KMS-11 (cell line): ENCODE data around the gene NIM1K.
"Not testable (repeated sequence)": the region's sequence is repeated elsewhere in the genome, so short reads cannot be mapped to it uniquely, and the experiment has no call there.

Experiments used
- H2AFZ ChIP-seq: fragments of 200-600 bp; sonication (generic); 2 replicates; pipeline ENCODE4 v1.6.1; 2016; ENCODE audit warnings: antibody characterized with exemption, mixed run types, low read depth
- H3K27ac ChIP-seq: fragments of 200-600 bp; sonication (generic); 2 replicates; pipeline ENCODE4 v1.6.1; 2016; ENCODE audit warnings: mild to moderate bottlenecking, mixed run types
- H3K27me3 ChIP-seq: fragments of 200-600 bp; sonication (generic); 2 replicates; pipeline ENCODE4 v1.6.1; 2017; ENCODE audit warnings: mild to moderate bottlenecking, low read depth, mixed run types, moderate library complexity; ENCODE audit not compliant: insufficient read depth
- H3K36me3 ChIP-seq: fragments of 200-600 bp; sonication (generic); 2 replicates; pipeline ENCODE4 v1.6.1; 2017; ENCODE audit warnings: mild to moderate bottlenecking, mixed run types; ENCODE audit not compliant: insufficient read depth
- H3K4me1 ChIP-seq: fragments of 200-600 bp; sonication (generic); 2 replicates; pipeline ENCODE4 v1.6.1; 2016; ENCODE audit warnings: mild to moderate bottlenecking, low read depth, mixed run types; ENCODE audit not compliant: poor library complexity, severe bottlenecking
- H3K4me2 ChIP-seq: fragments of 200-600 bp; sonication (generic); 2 replicates; pipeline ENCODE4 v1.7.0; 2016; ENCODE audit warnings: mild to moderate bottlenecking, mixed run types
- H3K4me3 ChIP-seq: fragments of 200-600 bp; sonication (generic); IDR thresholded peaks from 2 replicates; pipeline ENCODE4 v1.6.1; 2017; ENCODE audit warnings: low read depth, low read length, mixed read lengths; ENCODE audit not compliant: insufficient read depth
- H3K79me2 ChIP-seq: fragments of 200-600 bp; sonication (generic); 2 replicates; pipeline ENCODE4 v1.6.1; 2016; ENCODE audit warnings: low read depth, mixed run types; ENCODE audit not compliant: insufficient read depth
- H3K9ac ChIP-seq: fragments of 200-600 bp; sonication (generic); 2 replicates; pipeline ENCODE4 v1.6.1; 2016; ENCODE audit warnings: mild to moderate bottlenecking, mixed run types
- H4K20me1 ChIP-seq: fragments of 200-600 bp; sonication (generic); 2 replicates; pipeline ENCODE4 v1.6.1; 2016; ENCODE audit warnings: mild to moderate bottlenecking, mixed run types; ENCODE audit not compliant: insufficient read depth
- TF ChIP-seq, protein P1 (sequence below): fragments of 200-600 bp; sonication (generic); conservative IDR thresholded peaks from 2 replicates; pipeline ENCODE4 v1.6.1; 2017; ENCODE audit warnings: low read depth, mild to moderate bottlenecking, antibody characterized with exemption, low read length, moderate library complexity, mixed read lengths

Gene NIM1K

DNA sequence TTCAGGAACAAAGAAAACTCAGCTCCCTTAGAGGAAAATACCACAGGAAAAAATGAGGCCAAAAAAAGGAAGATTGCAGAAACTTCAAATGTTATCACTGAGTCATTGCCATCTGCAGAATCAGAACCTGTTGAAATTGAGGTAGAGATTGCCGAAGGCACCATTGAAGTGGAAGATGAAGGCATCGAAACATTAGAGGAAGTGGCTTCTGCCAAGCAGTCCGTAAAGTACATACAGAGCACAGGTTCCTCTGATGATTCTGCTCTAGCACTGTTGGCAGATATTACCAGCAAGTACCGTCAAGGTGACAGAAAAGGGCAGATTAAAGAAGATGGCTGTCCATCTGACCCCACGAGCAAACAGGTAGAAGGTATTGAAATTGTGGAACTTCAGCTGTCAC is 30.8 kb upstream of the NIM1K start:
- H3K4me1 ChIP-seq, result no peaks in the 10 kb centered on the region
- H3K27me3 ChIP-seq, result no peaks in the 10 kb centered on the region
- no peak overlapping the region for H3K4me2 ChIP-seq
- H3K27ac ChIP-seq, result no peak overlapping the region
- no peak overlapping the region for H2AFZ ChIP-seq
- H4K20me1 ChIP-seq, result no peaks in the 10 kb centered on the region
- peaks cover 16% of the 10 kb centered on the region; the same call in 1 of the 2 replicates for H3K36me3 ChIP-seq
- H3K4me3 ChIP-seq, result no peak overlapping the region
- no peaks in the 10 kb centered on the region for H3K79me2 ChIP-seq
- TF ChIP-seq, protein P1, sequence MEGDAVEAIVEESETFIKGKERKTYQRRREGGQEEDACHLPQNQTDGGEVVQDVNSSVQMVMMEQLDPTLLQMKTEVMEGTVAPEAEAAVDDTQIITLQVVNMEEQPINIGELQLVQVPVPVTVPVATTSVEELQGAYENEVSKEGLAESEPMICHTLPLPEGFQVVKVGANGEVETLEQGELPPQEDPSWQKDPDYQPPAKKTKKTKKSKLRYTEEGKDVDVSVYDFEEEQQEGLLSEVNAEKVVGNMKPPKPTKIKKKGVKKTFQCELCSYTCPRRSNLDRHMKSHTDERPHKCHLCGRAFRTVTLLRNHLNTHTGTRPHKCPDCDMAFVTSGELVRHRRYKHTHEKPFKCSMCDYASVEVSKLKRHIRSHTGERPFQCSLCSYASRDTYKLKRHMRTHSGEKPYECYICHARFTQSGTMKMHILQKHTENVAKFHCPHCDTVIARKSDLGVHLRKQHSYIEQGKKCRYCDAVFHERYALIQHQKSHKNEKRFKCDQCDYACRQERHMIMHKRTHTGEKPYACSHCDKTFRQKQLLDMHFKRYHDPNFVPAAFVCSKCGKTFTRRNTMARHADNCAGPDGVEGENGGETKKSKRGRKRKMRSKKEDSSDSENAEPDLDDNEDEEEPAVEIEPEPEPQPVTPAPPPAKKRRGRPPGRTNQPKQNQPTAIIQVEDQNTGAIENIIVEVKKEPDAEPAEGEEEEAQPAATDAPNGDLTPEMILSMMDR, result no peak
- H3K9ac ChIP-seq, result no peak overlapping the region

DNA sequence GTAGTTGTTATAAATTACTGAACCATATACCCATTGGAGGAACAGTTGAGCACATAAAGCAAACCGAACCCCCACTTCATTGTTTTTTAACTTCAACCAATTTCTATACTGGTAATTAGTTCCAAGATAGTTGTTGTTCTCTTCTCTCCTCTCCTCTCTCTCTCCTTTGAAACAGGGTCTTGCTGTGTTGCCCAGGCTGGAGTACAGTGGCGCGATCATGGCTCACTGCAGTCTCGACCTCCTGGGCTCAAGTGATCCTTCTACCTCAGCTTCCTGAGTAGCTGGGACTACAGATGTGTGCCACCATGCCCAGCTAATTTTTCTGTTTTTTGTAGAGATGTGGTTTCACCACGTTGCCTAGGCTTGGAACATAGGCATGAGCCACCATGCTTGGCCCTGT is 27.2 kb upstream of the NIM1K start:
- H3K79me2 ChIP-seq, H3K4me1 ChIP-seq, H3K27me3 ChIP-seq, H4K20me1 ChIP-seq, H3K27ac ChIP-seq, H3K4me2 ChIP-seq, H3K4me3 ChIP-seq, H3K9ac ChIP-seq, H2AFZ ChIP-seq: not testable (repeated sequence)
- peaks cover 16% of the 10 kb centered on the region; the same call in 1 of the 2 replicates for H3K36me3 ChIP-seq

DNA sequence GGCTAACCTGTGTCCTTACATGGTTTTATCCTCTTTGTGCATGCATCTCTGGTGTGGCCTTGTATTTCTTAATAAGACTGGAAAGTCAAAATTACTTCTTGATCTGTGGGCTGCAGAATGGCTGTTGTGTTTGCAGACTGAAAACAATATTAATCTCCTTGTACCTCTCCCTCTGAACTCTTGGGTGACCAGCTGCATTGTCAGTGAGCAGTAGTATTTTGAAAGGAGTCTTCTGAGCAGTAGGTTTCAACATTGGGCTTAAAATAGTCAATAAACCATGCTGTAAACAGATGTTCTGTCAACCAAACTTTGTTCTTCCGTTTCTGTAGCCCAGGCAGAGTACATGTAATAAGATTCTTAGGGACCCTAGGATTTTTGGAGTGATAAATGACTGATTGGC is 26.7 kb upstream of the NIM1K start:
- H2AFZ ChIP-seq, result no peak overlapping the region
- H3K27ac ChIP-seq, result no peak overlapping the region
- no peaks in the 10 kb centered on the region for H4K20me1 ChIP-seq
- no peaks in the 10 kb centered on the region for H3K79me2 ChIP-seq
- H3K4me1 ChIP-seq, result no peaks in the 10 kb centered on the region
- TF ChIP-seq, protein P1, result no peak
- no peak overlapping the region for H3K4me3 ChIP-seq
- no peak overlapping the region for H3K9ac ChIP-seq
- H3K36me3 ChIP-seq, result peaks cover 16% of the 10 kb centered on the region; the same call in 1 of the 2 replicates
- no peak overlapping the region for H3K4me2 ChIP-seq
- H3K27me3 ChIP-seq, result no peaks in the 10 kb centered on the region

DNA sequence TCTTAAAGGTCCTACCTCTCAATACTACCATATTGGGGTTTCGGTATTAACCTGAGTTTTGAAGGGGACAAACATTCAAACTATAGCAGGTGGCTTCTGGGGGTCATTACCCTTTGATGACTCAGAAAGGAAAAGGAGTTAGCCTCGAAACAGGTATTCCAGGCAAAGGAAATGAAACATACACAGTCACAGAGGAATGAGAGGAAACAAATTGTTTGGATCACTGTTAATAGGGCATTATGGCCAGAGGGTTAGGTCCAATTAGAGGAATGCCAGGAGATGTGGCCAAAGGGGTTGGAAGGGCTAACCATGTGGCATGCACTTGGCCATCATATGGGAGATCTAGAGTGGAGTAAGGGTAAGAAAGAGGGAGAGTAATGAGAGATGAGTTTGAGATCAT is 23.9 kb upstream of the NIM1K start:
- Histone ChIP-seq H3K4me2 (no peak overlapping the region), H3K27ac (no peak overlapping the region), H4K20me1 (no peaks in the 10 kb centered on the region), H3K36me3 (peaks cover 8% of the 10 kb centered on the region; the same call in 1 of the 2 replicates), H3K27me3 (no peaks in the 10 kb centered on the region), H2AFZ (no peak overlapping the region), H3K9ac (no peak overlapping the region), H3K79me2 (no peaks in the 10 kb centered on the region), H3K4me3 (no peak overlapping the region), H3K4me1 (no peaks in the 10 kb centered on the region)
- TF ChIP-seq, protein P1, result no peak

DNA sequence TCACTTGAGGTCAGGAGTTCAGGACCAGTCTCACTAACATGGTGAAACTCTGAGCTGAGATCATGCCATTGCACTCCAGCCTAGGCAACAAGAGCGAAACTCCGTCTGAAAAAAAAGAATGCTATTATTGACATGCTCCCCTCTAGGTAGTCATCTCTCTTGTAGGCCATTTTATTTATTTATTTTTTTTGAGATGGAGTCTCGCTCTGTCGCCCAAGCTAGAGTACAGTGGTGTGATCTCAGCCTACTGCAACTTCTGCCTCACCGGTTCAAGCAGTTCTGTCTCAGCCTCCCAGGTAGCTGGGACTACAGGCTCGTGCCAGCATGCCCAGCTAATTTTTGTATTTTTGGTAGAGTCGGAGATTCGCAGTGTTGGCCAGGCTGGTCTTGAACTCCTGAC is 20.6 kb upstream of the NIM1K start:
- H4K20me1 ChIP-seq, result no peaks in the 10 kb centered on the region
- no peak overlapping the region for H3K4me3 ChIP-seq
- no peak overlapping the region for H3K4me2 ChIP-seq
- peaks cover 6% of the 10 kb centered on the region; the same call in 1 of the 2 replicates for H3K36me3 ChIP-seq
- no peaks in the 10 kb centered on the region for H3K4me1 ChIP-seq
- H3K27ac ChIP-seq, result no peak overlapping the region
- H3K27me3 ChIP-seq, result no peaks in the 10 kb centered on the region
- TF ChIP-seq, protein P1, result no peak
- H3K79me2 ChIP-seq, result no peaks in the 10 kb centered on the region
- no peak overlapping the region for H3K9ac ChIP-seq
- no peak overlapping the region for H2AFZ ChIP-seq
